GM21423 (cell line): Measurements from ENCODE around the gene HRC.
"Not testable (repeated sequence)": the region's sequence is repeated elsewhere in the genome, so short reads cannot be mapped to it uniquely, and the experiment has no call there.

Experiments used
- ATAC-seq: cut with Tn5 transposase; IDR thresholded peaks from one replicate; pipeline ENCODE4 v1.9.1; 2021; ENCODE audit warnings: mild to moderate bottlenecking, moderate library complexity; ENCODE audit not compliant: unreplicated experiment

The HRC gene

DNA sequence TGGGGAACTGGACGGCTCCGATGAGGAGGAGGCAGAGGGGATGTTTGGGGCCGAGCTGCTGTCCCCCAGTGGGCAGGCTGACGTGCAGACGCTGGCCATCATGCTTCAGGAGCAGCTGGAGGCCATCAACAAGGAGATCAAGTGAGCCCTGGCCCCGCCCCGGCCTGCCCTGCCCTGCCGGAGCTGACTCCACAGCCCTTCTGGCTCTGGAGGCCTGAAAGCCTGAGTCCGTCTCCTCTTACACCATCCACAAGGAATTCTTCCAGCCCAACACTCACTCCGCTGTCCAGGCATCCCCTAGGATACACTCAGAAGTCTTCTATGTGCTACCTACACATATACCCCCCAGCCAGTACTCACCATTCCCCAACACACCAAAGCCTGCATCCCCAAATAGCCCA is 18.4 kb downstream of the HRC start:
- no peak for ATAC-seq

GRCh38 chr19:49135686-49136085 is 19.5 kb downstream of the HRC start:
- ATAC-seq: no peak

- no peak for ATAC-seq
Observed at GRCh38 chr19:49133621-49134454, 21.4 kb downstream of the HRC start.

DNA sequence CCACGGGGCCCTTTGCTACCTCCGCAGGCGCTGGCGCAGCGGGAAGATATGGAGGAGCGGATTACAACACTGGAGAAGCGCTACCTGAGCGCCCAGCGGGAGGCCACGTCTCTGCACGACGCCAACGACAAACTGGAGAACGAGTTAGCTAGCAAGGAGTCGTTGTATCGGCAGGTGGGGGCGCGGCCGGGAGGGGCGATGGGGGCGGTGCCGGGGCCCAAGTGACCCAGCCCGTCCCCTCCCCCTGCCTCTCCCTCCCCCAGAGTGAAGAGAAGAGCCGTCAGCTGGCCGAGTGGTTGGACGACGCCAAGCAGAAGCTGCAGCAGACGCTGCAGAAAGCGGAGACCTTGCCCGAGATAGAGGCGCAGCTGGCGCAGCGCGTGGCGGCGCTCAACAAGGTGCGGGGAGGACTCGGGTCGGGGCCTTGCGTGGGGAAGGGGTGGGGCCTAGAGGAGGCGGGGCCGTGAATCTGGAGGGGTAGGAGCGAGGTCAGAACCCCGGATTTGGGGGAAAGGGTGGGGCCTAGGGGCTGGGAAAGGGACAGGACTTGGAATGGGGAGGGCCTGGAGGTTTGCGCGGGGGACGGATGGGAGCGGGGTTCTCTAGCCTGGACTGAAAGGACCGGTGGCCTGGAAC is 22.1 kb downstream of the HRC start:
- ATAC-seq: no peak

GRCh38 chr19:49130325-49130724 is 24.9 kb downstream of the HRC start:
- ATAC-seq: no peak

GRCh38 chr19:49129238-49129583 is 26.0 kb downstream of the HRC start:
- no peak for ATAC-seq

- ATAC-seq: no peak
Observed at GRCh38 chr19:49128545-49129237, 26.5 kb downstream of the HRC start.

DNA sequence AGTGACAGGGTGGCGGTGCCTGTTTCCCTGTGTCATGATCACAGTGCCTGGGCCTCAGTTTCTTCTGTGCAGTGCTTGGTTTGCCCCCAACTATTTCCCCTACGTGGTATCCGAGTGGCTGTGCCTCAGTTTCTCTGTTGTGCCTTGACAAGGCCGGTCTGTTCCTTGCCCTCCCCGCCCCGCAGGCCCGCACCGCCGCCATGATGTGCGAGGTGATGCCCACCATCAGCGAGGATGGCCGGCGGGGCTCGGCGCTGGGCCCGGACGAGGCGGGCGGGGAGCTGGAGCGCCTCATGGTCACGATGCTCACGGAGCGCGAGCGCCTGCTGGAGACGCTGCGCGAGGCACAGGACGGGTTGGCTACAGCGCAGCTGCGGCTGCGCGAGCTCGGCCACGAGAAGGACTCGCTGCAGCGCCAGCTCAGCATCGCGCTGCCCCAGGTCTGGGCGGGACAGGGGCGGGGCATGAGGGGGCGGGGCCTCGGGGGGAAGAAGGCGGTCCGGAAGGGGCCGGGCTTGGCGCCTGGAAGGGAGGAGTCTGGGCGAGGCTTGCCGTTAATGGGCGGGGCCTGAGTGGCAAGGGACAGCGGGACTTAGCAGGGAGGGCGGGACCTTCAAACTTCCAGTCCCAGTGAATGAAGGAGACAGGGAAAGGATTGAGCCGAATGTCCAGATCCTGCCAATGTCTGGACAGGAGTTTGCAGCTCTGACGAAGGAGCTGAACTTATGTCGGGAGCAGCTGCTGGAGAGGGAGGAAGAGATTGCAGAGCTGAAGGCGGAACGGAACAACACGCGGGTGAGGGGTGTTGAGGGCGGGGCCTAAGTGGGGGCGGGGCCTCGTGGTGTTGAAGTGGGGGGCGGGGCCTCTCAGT is 27.3 kb downstream of the HRC start:
- ATAC-seq: peak; percentile 83

GRCh38 chr19:49127225-49127624 is 28.0 kb downstream of the HRC start:
- not testable (repeated sequence) for ATAC-seq

- ATAC-seq: no peak
Observed at GRCh38 chr19:49126575-49126974, 28.6 kb downstream of the HRC start.

DNA sequence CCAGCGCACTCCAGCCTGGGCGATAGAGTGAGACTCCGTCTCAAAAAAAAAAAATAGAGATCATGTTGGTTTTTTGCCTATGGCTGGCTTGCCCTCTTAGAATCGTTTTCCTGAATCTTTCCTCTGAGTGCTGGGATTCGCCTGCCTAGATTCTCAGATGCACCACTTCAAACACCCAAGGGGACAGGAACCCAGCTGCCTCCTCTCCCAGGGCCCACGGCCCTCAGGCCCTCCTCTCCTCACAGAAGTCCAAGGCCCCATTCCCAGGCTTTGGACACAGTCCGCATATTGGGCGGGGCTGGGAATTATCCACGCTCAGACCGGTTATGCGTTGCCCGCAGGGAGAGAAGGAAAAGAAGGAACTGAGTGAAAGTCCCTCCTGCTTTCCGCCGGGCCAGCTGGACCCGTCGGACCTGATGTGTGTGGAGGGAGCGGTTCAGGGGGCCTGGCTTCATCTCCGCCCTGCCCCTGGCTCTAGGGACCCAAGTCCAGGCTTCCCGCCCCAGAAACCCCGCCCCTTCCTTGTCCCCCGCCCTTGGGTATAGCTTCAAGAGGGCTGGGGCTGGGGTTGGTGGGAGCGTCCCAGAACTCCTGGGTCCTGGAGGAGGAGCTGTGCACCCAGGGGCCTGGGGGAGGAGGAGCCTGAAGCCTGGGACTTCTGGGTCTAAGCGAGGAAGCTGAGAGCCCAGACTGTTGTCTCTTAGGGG is 30.0 kb downstream of the HRC start:
- ATAC-seq: no peak

DNA sequence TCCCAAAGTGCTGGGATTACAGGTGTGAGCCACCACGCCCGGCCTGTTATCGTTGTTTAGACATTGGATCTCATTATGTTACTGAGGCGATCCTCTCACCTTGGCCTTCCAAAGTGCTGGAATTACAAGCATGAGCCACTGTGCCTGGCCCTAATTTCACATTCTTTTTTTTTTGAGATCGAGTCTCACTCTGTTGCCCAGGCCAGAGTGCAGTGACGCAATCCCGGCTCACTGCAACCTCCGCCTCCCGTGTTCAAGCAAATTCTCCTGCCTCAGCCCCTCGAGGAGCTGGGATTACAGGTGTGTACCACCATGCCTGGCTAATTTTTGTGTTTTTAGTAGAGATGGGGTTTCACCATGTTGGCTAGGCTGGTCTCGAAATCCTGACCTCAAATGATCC is 31.9 kb downstream of the HRC start:
- not testable (repeated sequence) for ATAC-seq

DNA sequence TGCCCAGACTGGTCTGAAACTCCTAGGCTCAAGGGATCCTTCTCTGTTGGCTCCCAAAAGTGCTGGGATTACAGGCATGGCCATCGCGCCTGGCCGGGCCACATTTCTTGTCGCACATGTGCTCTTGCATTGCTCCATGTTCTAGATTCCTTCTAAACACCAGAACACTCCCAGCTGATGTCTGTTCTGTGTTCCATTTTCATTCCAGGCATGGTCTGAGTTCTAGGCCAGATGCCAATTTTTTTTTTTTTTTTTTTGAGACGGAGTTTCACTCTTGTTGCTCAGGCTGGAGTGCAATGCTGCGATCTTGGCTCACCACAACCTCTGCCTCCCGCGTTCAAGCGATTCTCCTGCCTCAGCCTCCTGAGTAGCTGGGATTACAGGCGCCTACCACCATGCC is 33.4 kb downstream of the HRC start:
- not testable (repeated sequence) for ATAC-seq

DNA sequence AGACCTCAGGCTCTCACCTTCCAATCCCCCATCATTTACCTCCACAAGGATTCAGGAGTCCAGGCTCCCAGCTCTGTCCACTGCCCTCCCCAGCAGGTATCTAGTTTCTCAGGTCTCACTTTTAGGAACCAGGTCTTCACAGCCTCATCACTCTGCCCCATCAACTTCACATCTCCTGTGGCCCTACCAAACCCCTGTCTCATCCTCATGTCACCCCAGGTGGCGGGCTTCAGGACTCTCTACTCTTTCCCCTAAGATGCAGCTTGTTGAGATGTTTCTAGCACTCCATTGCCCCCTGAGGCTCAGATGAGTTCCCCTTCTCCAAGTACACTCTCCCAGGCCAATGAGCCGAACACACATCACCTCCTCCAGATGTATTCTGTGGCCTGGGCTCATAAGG is 34.3 kb downstream of the HRC start:
- ATAC-seq: no peak

GRCh38 chr19:49120325-49120683 is 34.9 kb downstream of the HRC start:
- no peak for ATAC-seq

GRCh38 chr19:49119411-49120324 is 35.5 kb downstream of the HRC start, which contains the start of gene PPFIA3:
TSS of gene PPFIA3 (plus strand) at chr19:49119544. CDS start at chr19:49127874, 8,330 bp downstream.
- no peak for ATAC-seq

GRCh38 chr19:49118565-49119410 is 36.4 kb downstream of the HRC start, which contains the start of gene C19orf73:
TSS of gene C19orf73 (minus strand) at chr19:49119143. CDS start at chr19:49119022, 121 bp downstream.
- ATAC-seq: peak; percentile 75
